GM18511 (cell line): ENCODE results near the gene RBKS.

ENCODE experiments used
- ATAC-seq: cut with Tn5 transposase; IDR thresholded peaks from one replicate; pipeline ENCODE4 v1.9.1; 2021; ENCODE audit warnings: mild to moderate bottlenecking, moderate library complexity; ENCODE audit not compliant: unreplicated experiment

Gene RBKS

GRCh38 chr2:27838502-27838901, 51.7 kb downstream of the RBKS start:
- no peak for ATAC-seq

DNA sequence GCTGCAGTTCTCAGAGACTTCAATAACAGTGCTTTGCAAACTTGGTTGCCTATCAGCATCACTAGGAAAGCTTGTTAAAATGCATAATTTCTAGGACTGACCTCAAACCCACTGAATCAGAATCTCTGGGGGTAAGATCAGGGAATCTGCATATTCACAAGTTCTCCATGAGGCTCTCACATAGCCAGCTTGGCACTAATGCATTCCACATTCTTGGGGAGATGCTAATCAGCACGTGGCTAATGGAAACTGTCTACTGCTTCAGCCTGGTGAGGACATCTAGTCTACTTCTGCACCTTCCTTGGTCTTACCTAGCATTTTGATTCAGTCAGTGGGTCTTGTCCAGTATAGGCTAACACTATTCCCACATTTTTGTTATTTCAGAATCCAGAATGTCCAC, 56.3 kb downstream of the RBKS start:
- no peak for ATAC-seq

DNA sequence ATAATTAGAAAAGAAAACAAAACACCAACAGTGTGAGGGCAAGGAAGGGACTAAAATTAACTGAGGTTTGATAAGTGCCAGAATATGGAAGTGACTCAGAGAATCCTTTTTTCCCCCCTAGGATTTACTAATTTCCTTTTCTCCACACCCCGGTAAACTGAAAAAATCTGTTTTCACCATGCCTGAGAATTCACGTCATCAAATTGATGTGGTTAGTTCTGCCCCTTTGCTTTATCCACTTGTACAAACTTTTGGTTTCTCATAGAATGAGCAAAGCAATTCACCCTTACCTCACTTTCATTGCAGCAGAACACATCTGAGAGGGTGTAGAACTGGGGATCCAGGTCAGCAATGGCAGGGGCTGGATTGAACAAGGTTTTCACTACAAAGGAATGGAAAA, 57.8 kb downstream of the RBKS start:
- no peak for ATAC-seq

- no peak for ATAC-seq
These were observed 58.7 kb downstream of the RBKS start for GRCh38 chr2:27831279-27832050.

DNA sequence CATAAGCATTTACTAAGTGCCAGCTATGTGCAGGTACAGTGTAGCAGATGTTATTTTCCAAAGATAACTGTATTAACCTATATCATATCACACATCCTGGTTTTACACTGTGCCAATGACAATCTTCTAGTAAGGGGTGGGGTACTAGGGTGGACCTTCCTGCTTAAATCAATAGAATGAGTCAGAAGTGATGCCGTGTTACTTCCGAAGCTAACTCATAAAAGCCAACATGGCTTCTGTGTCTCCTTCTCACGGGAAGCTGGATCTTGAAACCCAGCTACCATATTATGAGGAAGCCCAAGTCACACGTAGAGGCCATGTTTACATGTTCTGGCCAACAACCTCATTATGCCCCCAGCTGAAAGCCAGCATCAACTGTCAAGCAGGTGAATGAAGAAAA, 59.5 kb downstream of the RBKS start:
- ATAC-seq = no peak

- ATAC-seq = no peak
These were observed 60.4 kb downstream of the RBKS start for GRCh38 chr2:27829791-27830190.

GRCh38 chr2:27828305-27828704, 61.9 kb downstream of the RBKS start:
- ATAC-seq = no peak

GRCh38 chr2:27824401-27824800, 65.8 kb downstream of the RBKS start:
- no peak for ATAC-seq

GRCh38 chr2:27823569-27823968, 66.6 kb downstream of the RBKS start:
- no peak for ATAC-seq

- no peak for ATAC-seq
These were observed 67.1 kb downstream of the RBKS start for GRCh38 chr2:27823135-27823534.

DNA sequence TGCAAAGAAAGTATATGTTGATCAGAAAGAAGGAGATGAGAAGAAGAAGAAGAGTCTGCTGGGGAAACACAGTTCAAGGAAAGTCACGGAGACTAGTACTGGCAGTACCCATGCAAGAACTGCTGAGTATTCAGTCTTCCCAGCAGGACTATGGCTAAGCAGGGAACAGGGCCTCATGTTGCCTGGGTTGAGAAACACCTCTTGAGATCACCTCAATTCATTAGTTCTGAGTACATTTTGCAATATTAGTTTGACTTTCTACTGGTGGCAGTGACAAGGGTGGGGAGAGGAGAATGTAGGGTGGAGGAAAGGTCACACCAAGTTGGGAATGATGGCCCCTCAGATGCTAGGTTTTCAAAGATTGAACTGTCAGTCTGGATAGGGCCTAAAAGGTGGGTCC, 68.1 kb downstream of the RBKS start:
- no peak for ATAC-seq

DNA sequence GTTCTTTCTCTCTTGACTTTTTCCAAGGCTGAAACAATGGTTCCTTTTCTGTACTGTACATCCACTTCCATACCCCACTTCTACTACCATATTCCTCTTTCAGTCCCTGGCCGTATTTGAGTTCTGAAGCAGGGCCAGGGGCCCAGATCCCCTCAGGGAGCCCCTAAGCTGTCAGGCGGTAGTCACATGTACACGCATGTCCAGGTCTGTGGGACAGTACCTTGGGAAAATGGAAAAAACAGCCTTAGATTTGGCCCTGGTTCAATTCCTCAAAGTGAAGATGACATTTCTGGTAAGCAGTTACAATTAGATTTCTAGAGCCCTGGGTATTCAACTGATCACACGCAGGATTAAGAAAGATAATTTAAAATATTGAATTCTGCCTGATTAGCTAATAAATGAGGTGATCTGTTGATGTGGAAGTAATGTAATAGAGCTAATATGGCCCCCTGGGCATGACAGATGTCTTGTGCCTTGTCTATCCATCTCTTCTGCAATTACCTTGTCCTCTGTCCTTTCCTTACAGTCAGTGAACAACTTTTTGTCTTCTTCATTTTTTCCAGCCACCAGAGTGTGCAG, 74.2 kb downstream of the RBKS start:
- no peak for ATAC-seq

- no peak for ATAC-seq
These were observed 75.4 kb downstream of the RBKS start for GRCh38 chr2:27814758-27815157.

GRCh38 chr2:27811768-27812167, 78.4 kb downstream of the RBKS start:
- ATAC-seq = no peak

DNA sequence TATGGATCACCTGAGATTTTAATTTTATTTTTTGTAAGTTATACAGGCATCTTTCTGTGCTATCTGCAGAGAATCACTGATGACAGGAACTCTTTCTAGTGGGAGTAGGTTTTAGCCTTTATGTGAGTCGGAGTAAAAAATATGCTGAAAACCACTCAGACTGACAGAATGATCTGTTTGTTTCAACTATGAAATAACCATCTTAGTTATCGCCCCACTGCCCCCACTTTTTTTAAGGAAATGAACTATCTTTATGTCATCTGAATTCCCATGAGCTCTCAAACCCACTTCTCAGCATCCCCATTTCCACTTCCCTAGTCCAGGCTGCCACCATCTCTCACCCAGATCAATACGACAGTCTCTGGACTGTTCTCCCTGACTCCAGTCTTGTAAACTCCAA, 79.7 kb downstream of the RBKS start:
- no peak for ATAC-seq

DNA sequence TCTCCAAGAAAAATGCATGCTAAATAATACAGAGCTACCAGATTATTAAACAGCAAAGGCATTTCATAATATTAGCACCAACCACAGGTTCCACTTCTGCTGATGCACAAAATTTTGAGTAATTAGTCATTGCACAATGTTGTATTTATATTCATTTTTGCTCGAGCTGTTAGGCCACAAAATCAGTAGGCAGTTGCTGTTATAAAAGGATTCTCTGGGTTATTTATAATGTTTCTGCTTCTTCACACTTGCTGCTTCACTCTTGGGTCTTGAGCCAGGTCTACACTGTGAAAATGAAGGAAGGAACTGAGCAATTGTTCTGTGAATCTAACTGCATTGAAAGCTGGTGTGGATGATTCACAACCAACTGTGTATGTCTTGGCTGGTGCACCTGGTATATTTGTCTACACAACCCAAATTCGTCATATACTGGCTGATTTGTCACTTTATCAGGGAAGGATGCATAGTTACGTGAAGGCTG, 80.4 kb downstream of the RBKS start:
- no peak for ATAC-seq

GRCh38 chr2:27808984-27809383, 81.2 kb downstream of the RBKS start:
- ATAC-seq = no peak

GRCh38 chr2:27808418-27808817, 81.8 kb downstream of the RBKS start:
- ATAC-seq = no peak

- no peak for ATAC-seq
These were observed 82.7 kb downstream of the RBKS start for GRCh38 chr2:27807476-27807875.

DNA sequence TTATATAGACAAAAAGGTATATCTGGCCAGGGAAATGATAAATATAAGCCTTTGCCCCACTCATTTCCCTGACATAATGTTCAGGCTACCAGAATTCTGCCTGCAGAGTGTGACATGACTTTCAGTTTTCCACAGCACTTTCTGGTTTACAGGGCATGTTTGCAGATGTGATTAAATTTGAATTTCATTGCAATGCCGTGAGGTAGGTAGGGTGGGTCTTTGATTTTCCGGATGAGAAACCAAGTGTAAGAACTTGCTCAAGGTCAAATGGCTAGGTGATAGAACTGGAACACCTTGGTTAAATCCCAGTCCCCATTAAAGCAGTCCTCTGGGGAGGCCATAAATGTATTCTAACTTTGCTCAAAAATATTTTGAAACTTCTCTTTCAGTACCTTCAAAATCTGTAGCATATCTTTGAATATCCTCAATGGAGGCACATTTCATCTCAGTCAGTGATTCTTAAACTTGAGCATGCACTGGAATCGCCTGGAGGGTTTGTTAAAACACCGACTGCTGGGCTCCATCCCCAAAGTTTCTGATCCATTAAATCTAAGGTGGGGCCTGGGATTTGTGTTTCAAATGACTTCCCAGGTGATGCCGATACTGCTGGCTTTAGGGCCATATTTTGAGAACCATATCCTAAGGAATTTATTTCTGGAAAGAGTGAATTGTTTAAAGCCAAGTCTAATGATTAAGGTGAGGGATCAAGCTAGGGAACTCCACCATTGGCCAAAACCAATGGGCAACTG, 83.7 kb downstream of the RBKS start:
- ATAC-seq = no peak

- no peak for ATAC-seq
These were observed 85.0 kb downstream of the RBKS start for GRCh38 chr2:27805180-27805579.

- ATAC-seq = no peak
These were observed 86.0 kb downstream of the RBKS start for GRCh38 chr2:27804146-27804545.
